Panc1 (cell line): Measurements from ENCODE around the gene MLN. TPM values are rescaled to one million over a fixed set of nuclear protein-coding genes. Genes with fewer than 3 reads are reported as not detected.
A peak's percentile ranks its signal among the peaks of the same experiment; 100 is the strongest.

Source experiments
- ATAC-seq: fragments of 200-7000 bp; cut with Tn5 transposase; 2 replicates; pipeline ENCODE4 v1.9.1; 2020; ENCODE audit warnings: mild to moderate bottlenecking, moderate library complexity
- BruUV-seq: library from RNA; stranded (reverse); fragments of 400-500 nt; replicated peaks from 2 replicates; lab custom pipeline; 2021; lab: Mats Ljungman, UMichigan
- CTCF ChIA-PET: fragments of 300-600 bp; sonication (Branson Sonifier 250); formaldehyde crosslinking; loops from one replicate; lab custom pipeline; 2022; ENCODE audit warnings: antibody characterized with exemption; lab: Charles Lee
- POLR2A ChIA-PET: fragments of 300-600 bp; sonication (Branson Sonifier 250); formaldehyde crosslinking; loops from one replicate; lab custom pipeline; 2022; ENCODE audit warnings: antibody characterized with exemption; lab: Charles Lee
- DNase-seq: peaks from one replicate; pipeline ENCODE4 v3.0.0-alpha.2; 2010; ENCODE audit warnings: low read depth, low spot score
- H3K27ac ChIP-seq: 2 replicates; pipeline ENCODE4 v1.5.1; 2011; ENCODE audit warnings: mild to moderate bottlenecking, low read length, inconsistent platforms
- H3K27me3 ChIP-seq: fragments of 200-500 bp; sonication (Bioruptor generic); 2 replicates; pipeline ENCODE4 v1.6.0; 2014; ENCODE audit warnings: low read length, inconsistent platforms; ENCODE audit not compliant: control insufficient read depth, insufficient read depth
- H3K36me3 ChIP-seq: fragments of 200-500 bp; sonication (Bioruptor generic); 2 replicates; pipeline ENCODE4 v1.5.1; 2014; ENCODE audit warnings: inconsistent platforms, mild to moderate bottlenecking, low read length, moderate library complexity; ENCODE audit not compliant: control insufficient read depth, insufficient read depth
- H3K4me1 ChIP-seq: 2 replicates; pipeline ENCODE4 v1.5.1; 2011; ENCODE audit warnings: inconsistent platforms, mild to moderate bottlenecking, low read length, moderate library complexity; ENCODE audit not compliant: control insufficient read depth, insufficient read depth
- H3K4me3 ChIP-seq, 2 experiments: 2 replicates each; pipeline ENCODE4 v1.5.1; 2011 to 2012; ENCODE audit warnings: low read depth in 2 of 2, low read length in 2 of 2, mild to moderate bottlenecking in 2 of 2, inconsistent platforms in 1 of 2, moderate library complexity in 1 of 2
- H3K9me3 ChIP-seq: fragments of 200-500 bp; sonication (Bioruptor generic); 2 replicates; pipeline ENCODE4 v1.5.1; 2014; ENCODE audit warnings: low read depth, mild to moderate bottlenecking, inconsistent platforms, low read length, moderate library complexity; ENCODE audit not compliant: control insufficient read depth, insufficient read depth
- POLR2AphosphoS5 ChIP-seq: IDR thresholded peaks from 2 replicates; pipeline ENCODE4 v1.6.1; 2012; ENCODE audit warnings: mild to moderate bottlenecking, low read depth, low read length, moderate library complexity
- SIN3A ChIP-seq: IDR thresholded peaks from 2 replicates; pipeline ENCODE4 v1.6.1; 2012; ENCODE audit warnings: low read depth, mild to moderate bottlenecking, low read length, moderate library complexity, borderline replicate concordance; ENCODE audit not compliant: insufficient read depth
- TCF7L2 ChIP-seq: IDR thresholded peaks from 2 replicates; pipeline ENCODE4 v1.6.1; 2011; ENCODE audit warnings: mild to moderate bottlenecking, low read depth, low read length, inconsistent platforms
- in situ Hi-C: cut with HindIII; loops from 2 replicates; pipeline ENCODE4 v1.10.0; 2016; ENCODE audit warnings: low sequenced_read_pairs, low pct_unique_long_range_greater_than_20kb
- intact Hi-C: fragments of 100-400 bp; cut with micrococcal nuclease; formaldehyde crosslinking; loops from one replicate; pipeline ENCODE4 v1.10.0; 2022; ENCODE audit not compliant: unreplicated experiment
- total RNA-seq: library from RNA; stranded (reverse); gene quantifications from one replicate; pipeline ENCODE4 v1.2.1, GENCODE V29; 2021; ENCODE audit not compliant: unreplicated experiment
- TF ChIP-seq, protein P1 (sequence below), 2 experiments: IDR thresholded peaks; 2 replicates each; pipeline ENCODE4 v1.6.1; 2011 to 2012; ENCODE audit warnings: low read depth in 2 of 2, control low read depth in 1 of 2, low read length in 1 of 2, mild to moderate bottlenecking in 1 of 2, moderate library complexity in 1 of 2; ENCODE audit not compliant: insufficient read depth in 1 of 2
- TF ChIP-seq, protein P2 (sequence below): fragments of 450-650 bp; IDR thresholded peaks from 2 replicates; pipeline ENCODE4 v1.5.1; 2017; ENCODE audit warnings: mild to moderate bottlenecking

Gene MLN
- total RNA-seq, 1 experiment from 2014 or later = not detected

DNA sequence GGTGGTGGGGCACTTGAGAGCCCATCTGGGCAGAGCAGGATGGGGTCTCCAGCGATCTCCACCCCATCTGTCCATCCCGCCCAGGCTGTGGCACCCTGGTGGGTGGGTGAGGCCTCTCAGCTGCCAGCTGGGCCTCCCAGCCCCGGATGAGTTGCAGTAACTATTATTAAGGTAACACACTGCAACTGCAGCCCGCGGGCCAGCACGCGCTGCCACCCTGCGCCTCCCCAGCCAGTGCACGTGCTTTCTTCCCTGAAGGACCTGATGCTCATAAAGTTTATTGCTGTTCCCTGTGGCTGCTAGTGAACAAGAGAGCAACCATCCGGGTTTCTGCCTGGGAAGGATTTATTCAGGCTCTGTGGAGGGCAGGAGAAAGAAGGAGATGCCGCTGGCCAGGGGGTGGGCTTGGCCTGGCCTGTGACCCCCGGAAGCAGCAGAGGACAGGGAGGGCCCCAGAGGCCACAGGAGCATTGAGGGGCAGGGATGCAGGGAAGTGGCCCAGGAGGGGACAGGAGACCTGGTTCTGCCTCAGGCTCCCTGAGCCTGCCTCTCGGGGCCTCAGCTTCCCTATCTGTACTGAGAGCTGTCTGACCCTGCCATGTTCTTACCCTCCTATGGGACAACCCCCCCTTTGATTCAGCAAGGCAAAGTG lies 58.8 kb downstream of the MLN start:
- no peak for DNase-seq
- POLR2A ChIA-PET = no interaction called here
- H3K4me1 ChIP-seq = peaks cover 9% of the 10 kb centered on the region
- CTCF ChIA-PET = interaction anchor here (0.5 to 3.9 kb wide), 7 partner anchors 12 to 905 kb away, joined by 4 to 24 read pairs (median 7); no protein-coding TSS in a partner anchor
- H3K36me3 ChIP-seq = no peaks in the 10 kb centered on the region
- in situ Hi-C loops (no loop called here), intact Hi-C loops (loop anchor here (10.0 kb wide), 1 partner anchor 410 kb away; no protein-coding TSS in a partner anchor)
- no peaks in the 10 kb centered on the region for H3K27me3 ChIP-seq
- no TSS peak for BruUV-seq
- ATAC-seq = peak; percentile 40
- no peak for TF ChIP-seq TCF7L2
- TF ChIP-seq, protein P1, sequence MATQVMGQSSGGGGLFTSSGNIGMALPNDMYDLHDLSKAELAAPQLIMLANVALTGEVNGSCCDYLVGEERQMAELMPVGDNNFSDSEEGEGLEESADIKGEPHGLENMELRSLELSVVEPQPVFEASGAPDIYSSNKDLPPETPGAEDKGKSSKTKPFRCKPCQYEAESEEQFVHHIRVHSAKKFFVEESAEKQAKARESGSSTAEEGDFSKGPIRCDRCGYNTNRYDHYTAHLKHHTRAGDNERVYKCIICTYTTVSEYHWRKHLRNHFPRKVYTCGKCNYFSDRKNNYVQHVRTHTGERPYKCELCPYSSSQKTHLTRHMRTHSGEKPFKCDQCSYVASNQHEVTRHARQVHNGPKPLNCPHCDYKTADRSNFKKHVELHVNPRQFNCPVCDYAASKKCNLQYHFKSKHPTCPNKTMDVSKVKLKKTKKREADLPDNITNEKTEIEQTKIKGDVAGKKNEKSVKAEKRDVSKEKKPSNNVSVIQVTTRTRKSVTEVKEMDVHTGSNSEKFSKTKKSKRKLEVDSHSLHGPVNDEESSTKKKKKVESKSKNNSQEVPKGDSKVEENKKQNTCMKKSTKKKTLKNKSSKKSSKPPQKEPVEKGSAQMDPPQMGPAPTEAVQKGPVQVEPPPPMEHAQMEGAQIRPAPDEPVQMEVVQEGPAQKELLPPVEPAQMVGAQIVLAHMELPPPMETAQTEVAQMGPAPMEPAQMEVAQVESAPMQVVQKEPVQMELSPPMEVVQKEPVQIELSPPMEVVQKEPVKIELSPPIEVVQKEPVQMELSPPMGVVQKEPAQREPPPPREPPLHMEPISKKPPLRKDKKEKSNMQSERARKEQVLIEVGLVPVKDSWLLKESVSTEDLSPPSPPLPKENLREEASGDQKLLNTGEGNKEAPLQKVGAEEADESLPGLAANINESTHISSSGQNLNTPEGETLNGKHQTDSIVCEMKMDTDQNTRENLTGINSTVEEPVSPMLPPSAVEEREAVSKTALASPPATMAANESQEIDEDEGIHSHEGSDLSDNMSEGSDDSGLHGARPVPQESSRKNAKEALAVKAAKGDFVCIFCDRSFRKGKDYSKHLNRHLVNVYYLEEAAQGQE (IDR thresholded peaks at IDR 0.05; ENCODE audit: insufficient read depth in 1 of 2, low read depth in 2 of 2, low read length in 1 of 2) = no peak
- TF ChIP-seq, protein P2, sequence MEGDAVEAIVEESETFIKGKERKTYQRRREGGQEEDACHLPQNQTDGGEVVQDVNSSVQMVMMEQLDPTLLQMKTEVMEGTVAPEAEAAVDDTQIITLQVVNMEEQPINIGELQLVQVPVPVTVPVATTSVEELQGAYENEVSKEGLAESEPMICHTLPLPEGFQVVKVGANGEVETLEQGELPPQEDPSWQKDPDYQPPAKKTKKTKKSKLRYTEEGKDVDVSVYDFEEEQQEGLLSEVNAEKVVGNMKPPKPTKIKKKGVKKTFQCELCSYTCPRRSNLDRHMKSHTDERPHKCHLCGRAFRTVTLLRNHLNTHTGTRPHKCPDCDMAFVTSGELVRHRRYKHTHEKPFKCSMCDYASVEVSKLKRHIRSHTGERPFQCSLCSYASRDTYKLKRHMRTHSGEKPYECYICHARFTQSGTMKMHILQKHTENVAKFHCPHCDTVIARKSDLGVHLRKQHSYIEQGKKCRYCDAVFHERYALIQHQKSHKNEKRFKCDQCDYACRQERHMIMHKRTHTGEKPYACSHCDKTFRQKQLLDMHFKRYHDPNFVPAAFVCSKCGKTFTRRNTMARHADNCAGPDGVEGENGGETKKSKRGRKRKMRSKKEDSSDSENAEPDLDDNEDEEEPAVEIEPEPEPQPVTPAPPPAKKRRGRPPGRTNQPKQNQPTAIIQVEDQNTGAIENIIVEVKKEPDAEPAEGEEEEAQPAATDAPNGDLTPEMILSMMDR = no peak
- TF ChIP-seq POLR2AphosphoS5 = no peak
- no peak for TF ChIP-seq SIN3A
- H3K9me3 ChIP-seq = no peaks in the 10 kb centered on the region
- H3K27ac ChIP-seq = peak overlapping the region; percentile 12; the same call in 1 of the 2 replicates
- no peak overlapping the region for H3K4me3 ChIP-seq

Other genes starting within 250 kb of the MLN start
- 31.5 TPM for gene BAK1, start 223.7 kb downstream of the MLN start, total RNA-seq
- gene ITPR3, start 182.7 kb downstream of the MLN start, total RNA-seq = 65.8 TPM
- 135 TPM for gene UQCC2, start 92.3 kb downstream of the MLN start, total RNA-seq
- gene IP6K3, start 57.1 kb downstream of the MLN start, total RNA-seq = not detected
- gene LEMD2, start 14.9 kb downstream of the MLN start, total RNA-seq = 89.8 TPM